Gastroesophageal sphincter (tissue), 3 donors: ENCODE measurements around the gene VPS35.

Experiments used
- CTCF ChIP-seq, 4 experiments: fragments of 200-600 bp in 2 of 4; fragments of 450-650 bp in 2 of 4; sonication (generic) in 1 of 4; IDR thresholded peaks; one replicate each; pipeline ENCODE4 v1.5.1; 2017 to 2019; ENCODE audit warnings: antibody characterized with exemption in 4 of 4, mild to moderate bottlenecking in 2 of 4, moderate library complexity in 2 of 4
- EP300 ChIP-seq: sonication (generic); formaldehyde crosslinking; IDR thresholded peaks from one replicate; pipeline ENCODE4 v1.6.1; 2017; ENCODE audit warnings: antibody characterized with exemption, mild to moderate bottlenecking
- POLR2A ChIP-seq, 2 donors: fragments of 450-650 bp; IDR thresholded peaks; one replicate each; pipeline ENCODE4 v1.6.1; 2017; ENCODE audit warnings: antibody characterized with exemption in 2 of 2, mild to moderate bottlenecking in 2 of 2, moderate library complexity in 1 of 2
- POLR2AphosphoS5 ChIP-seq: sonication (generic); formaldehyde crosslinking; IDR thresholded peaks from one replicate; pipeline ENCODE4 v1.6.1; 2017; ENCODE audit warnings: antibody characterized with exemption

- TF ChIP-seq POLR2A (IDR thresholded peaks at IDR 0.05) (no peak), CTCF (IDR thresholded peaks at IDR 0.05) (no peak), POLR2AphosphoS5 (no peak), EP300 (no peak)
Measured at GRCh38 chr16:46709469-46710005, 20.6 kb upstream of the VPS35 start.
